ENCODE measurements around the gene POLR2J.
"Not testable (repeated sequence)": the region's sequence is repeated elsewhere in the genome, so short reads cannot be mapped to it uniquely, and the experiment has no call there.

POLR2J gene

GRCh38 chr7:102478314-102479208 is at the start of gene POLR2J:
POLR2J (minus strand) TSS chr7:102478922; CDS start chr7:102478860, 62 bp downstream.
- DNase-seq (ENCODE audit: low spot score), result peak; percentile 73

- not testable (repeated sequence) for DNase-seq (ENCODE audit: low spot score)
These were observed 49.4 kb upstream of the POLR2J start for GRCh38 chr7:102527822-102528793.

GRCh38 chr7:102527182-102527581 is 48.5 kb upstream of the POLR2J start:
- not testable (repeated sequence) for DNase-seq (ENCODE audit: low spot score)

GRCh38 chr7:102524803-102525202 is 46.1 kb upstream of the POLR2J start:
- not testable (repeated sequence) for DNase-seq (ENCODE audit: low spot score)

- not testable (repeated sequence) for DNase-seq (ENCODE audit: low spot score)
These were observed 42.1 kb upstream of the POLR2J start for GRCh38 chr7:102520797-102521196.

GRCh38 chr7:102517550-102518147 is 38.9 kb upstream of the POLR2J start, which contains the start of gene RASA4B:
RASA4B (minus strand) TSS chr7:102517777; CDS start chr7:102517710, 67 bp downstream.
- DNase-seq (ENCODE audit: low spot score), result not testable (repeated sequence)

GRCh38 chr7:102516951-102517350 is 38.2 kb upstream of the POLR2J start:
- DNase-seq (ENCODE audit: low spot score), result not testable (repeated sequence)

GRCh38 chr7:102515889-102516288 is 37.2 kb upstream of the POLR2J start:
- not testable (repeated sequence) for DNase-seq (ENCODE audit: low spot score)

GRCh38 chr7:102514881-102515721 is 36.4 kb upstream of the POLR2J start:
- not testable (repeated sequence) for DNase-seq (ENCODE audit: low spot score)

GRCh38 chr7:102512642-102513221 is 34.0 kb upstream of the POLR2J start:
- DNase-seq (ENCODE audit: low spot score), result peak; percentile 58

GRCh38 chr7:102511860-102512522 is 33.3 kb upstream of the POLR2J start:
- not testable (repeated sequence) for DNase-seq (ENCODE audit: low spot score)

- DNase-seq (ENCODE audit: low spot score), result not testable (repeated sequence)
These were observed 31.9 kb upstream of the POLR2J start for GRCh38 chr7:102510575-102510974.

- not testable (repeated sequence) for DNase-seq (ENCODE audit: low spot score)
These were observed 28.8 kb upstream of the POLR2J start for GRCh38 chr7:102507410-102508088.

GRCh38 chr7:102505298-102506185 is 26.8 kb upstream of the POLR2J start:
- not testable (repeated sequence) for DNase-seq (ENCODE audit: low spot score)

GRCh38 chr7:102503141-102503540 is 24.4 kb upstream of the POLR2J start:
- DNase-seq (ENCODE audit: low spot score), result not testable (repeated sequence)

- DNase-seq (ENCODE audit: low spot score), result not testable (repeated sequence)
These were observed 19.6 kb upstream of the POLR2J start for GRCh38 chr7:102498321-102498720.

GRCh38 chr7:102497308-102497707 is 18.6 kb upstream of the POLR2J start:
- DNase-seq (ENCODE audit: low spot score), result not testable (repeated sequence)

- not testable (repeated sequence) for DNase-seq (ENCODE audit: low spot score)
These were observed 18.1 kb upstream of the POLR2J start for GRCh38 chr7:102496861-102497260.

Measured in cerebellar cortex (tissue), 1 donor.